Measurements from ENCODE around the gene OSBPL7. TPM values are rescaled to one million over a fixed set of nuclear protein-coding genes. Genes with fewer than 3 reads are reported as not detected.
A peak's percentile ranks its signal among the peaks of the same experiment; 100 is the strongest.
"Not testable (repeated sequence)": the region's sequence is repeated elsewhere in the genome, so short reads cannot be mapped to it uniquely, and the experiment has no call there.

OSBPL7 gene
- total RNA-seq, 1 donor from 2014 or later: 17.4 TPM

DNA sequence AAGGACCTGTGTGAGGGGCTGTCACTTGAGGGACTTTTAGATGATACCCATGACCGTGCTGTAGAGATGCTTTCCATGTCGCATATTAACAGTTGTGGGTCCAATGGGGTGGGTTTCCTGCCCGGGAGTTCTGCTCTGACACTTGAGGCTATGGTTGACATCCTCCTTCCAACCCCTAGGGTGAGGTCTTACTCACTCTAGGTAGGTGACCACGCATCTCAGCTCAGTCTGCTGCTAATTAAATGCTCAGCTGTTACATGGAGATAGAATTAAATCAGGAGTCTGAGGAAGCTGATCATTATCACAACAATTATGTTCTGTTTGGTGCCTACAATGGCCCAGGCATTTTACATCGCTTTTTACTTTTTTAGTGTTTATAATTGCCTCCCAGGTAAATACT lies 40.2 kb downstream of the OSBPL7 start:
- TF ChIP-seq, protein P1, sequence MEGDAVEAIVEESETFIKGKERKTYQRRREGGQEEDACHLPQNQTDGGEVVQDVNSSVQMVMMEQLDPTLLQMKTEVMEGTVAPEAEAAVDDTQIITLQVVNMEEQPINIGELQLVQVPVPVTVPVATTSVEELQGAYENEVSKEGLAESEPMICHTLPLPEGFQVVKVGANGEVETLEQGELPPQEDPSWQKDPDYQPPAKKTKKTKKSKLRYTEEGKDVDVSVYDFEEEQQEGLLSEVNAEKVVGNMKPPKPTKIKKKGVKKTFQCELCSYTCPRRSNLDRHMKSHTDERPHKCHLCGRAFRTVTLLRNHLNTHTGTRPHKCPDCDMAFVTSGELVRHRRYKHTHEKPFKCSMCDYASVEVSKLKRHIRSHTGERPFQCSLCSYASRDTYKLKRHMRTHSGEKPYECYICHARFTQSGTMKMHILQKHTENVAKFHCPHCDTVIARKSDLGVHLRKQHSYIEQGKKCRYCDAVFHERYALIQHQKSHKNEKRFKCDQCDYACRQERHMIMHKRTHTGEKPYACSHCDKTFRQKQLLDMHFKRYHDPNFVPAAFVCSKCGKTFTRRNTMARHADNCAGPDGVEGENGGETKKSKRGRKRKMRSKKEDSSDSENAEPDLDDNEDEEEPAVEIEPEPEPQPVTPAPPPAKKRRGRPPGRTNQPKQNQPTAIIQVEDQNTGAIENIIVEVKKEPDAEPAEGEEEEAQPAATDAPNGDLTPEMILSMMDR (IDR thresholded peaks at IDR 0.05): no peak
- H3K4me1 Mint-ChIP-seq (ENCODE audit: low read depth): no peaks in the 10 kb centered on the region
- DNase-seq (ENCODE audit: low spot score): no peak
- H3K27ac Mint-ChIP-seq (ENCODE audit: unreplicated experiment): no peak overlapping the region
- H3K4me3 Mint-ChIP-seq (ENCODE audit: unreplicated experiment): no peak overlapping the region
- no peaks in the 10 kb centered on the region for H3K9me3 Mint-ChIP-seq (ENCODE audit: low read depth)
- H3K36me3 Mint-ChIP-seq (ENCODE audit: low read depth): no peaks in the 10 kb centered on the region
- H3K27me3 Mint-ChIP-seq (ENCODE audit: low read depth): peaks cover 55% of the 10 kb centered on the region

DNA sequence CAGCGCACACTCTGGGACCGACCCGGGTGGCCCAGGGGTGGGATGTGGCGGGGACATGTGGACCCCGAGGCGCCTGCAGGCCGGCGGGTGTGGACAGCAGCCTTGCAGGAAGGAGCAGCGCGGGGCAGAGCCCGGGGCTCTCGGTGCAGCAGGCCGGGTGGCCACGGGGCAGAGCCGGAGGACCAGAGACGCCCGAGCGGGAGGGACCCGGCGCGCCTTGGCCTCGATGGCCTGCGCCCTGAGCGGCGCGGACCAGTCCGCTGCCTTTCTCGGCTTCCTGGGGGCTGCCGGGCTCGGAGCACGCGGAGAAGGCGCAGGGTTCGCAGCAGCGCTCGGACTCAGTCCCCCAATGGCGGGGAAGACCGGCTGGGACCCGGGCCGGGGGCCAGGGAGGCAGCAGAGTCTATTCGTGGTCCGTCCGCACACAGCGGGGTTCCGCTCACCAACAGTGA lies 43.4 kb downstream of the OSBPL7 start:
- no peaks in the 10 kb centered on the region for H3K9me3 Mint-ChIP-seq (ENCODE audit: low read depth)
- TF ChIP-seq, protein P1 (IDR thresholded peaks at IDR 0.05): no peak
- DNase-seq (ENCODE audit: low spot score): no peak
- H3K4me3 Mint-ChIP-seq (ENCODE audit: unreplicated experiment): no peak overlapping the region
- no peak overlapping the region for H3K27ac Mint-ChIP-seq (ENCODE audit: unreplicated experiment)
- no peaks in the 10 kb centered on the region for H3K36me3 Mint-ChIP-seq (ENCODE audit: low read depth)
- no peaks in the 10 kb centered on the region for H3K4me1 Mint-ChIP-seq (ENCODE audit: low read depth)
- peaks cover 59% of the 10 kb centered on the region for H3K27me3 Mint-ChIP-seq (ENCODE audit: low read depth)

DNA sequence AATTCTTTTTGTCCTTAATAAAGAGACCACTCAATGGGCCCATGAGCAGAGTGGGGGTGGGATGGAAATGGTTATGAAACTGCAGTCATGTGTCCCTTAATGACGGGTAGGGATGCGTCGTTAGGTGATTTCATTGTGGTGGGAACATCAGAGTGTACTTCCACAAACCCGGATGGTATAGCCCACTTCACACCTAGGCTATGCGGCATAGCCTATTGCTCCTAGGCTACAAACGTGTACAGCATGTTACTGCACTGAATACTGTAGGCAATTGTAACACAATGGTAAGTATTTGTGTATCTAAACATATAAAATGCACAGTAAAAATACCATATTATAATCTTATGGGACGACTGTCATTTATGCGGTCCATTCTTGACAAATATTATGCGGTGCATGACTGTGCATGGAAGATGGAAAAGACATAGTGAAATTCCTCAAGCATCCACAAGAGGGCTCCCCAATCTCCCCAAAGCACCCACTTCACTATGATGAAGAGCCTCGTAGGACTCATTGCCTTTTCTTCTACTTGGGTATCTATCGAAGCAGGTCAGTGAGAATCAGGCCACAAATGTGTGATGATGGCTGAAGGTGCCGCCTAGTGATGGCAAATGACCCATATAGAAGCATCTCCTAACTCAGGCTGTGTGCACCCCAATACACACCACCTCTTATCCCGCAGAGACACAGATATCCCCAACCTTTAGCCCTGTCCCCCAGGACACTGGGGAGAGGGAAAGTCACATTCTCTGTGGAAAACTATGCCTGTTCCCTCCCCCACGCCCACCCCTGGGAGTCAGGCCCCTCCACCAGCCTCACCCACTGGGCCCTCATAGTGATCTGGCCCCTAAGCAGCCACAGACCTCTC lies 45.0 kb downstream of the OSBPL7 start:
- H3K9me3 Mint-ChIP-seq (ENCODE audit: low read depth): no peaks in the 10 kb centered on the region
- no peak overlapping the region for H3K4me3 Mint-ChIP-seq (ENCODE audit: unreplicated experiment)
- H3K4me1 Mint-ChIP-seq (ENCODE audit: low read depth): no peaks in the 10 kb centered on the region
- H3K36me3 Mint-ChIP-seq (ENCODE audit: low read depth): no peaks in the 10 kb centered on the region
- no peak for DNase-seq (ENCODE audit: low spot score)
- peaks cover 50% of the 10 kb centered on the region for H3K27me3 Mint-ChIP-seq (ENCODE audit: low read depth)
- H3K27ac Mint-ChIP-seq (ENCODE audit: unreplicated experiment): no peak overlapping the region
- TF ChIP-seq, protein P1 (IDR thresholded peaks at IDR 0.05): peak; percentile 82

DNA sequence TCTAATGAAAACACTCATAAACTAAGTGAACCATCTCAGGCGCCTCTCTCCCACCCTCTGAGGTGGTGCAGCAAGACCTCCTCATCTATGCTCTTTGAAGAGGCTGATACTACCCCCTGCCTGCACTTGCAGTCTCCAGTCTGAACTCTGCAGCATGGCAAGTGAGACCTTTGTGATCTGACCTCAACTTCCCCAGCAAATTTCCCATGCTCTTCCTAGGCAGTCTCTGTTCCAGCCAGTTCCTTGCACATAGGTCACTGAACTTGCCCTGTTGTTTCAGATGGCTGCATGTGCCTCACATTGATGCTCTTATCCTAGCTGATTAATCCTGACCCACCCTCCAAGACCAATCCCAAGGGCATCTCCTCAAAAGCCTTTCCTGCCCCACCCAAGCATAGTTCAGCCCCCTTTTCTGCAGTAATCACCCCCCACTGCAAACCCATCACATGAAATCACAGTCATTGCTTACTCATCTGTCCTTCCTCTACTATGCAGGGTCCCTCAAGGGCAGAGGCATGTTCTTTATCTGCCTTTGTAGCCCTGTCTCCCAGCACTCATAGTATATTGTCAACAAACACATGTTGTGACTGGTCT lies 46.5 kb downstream of the OSBPL7 start:
- peaks cover 2% of the 10 kb centered on the region for H3K36me3 Mint-ChIP-seq (ENCODE audit: low read depth)
- TF ChIP-seq, protein P1 (IDR thresholded peaks at IDR 0.05): no peak
- no peak overlapping the region for H3K27ac Mint-ChIP-seq (ENCODE audit: unreplicated experiment)
- no peak for DNase-seq (ENCODE audit: low spot score)
- peaks cover 40% of the 10 kb centered on the region for H3K27me3 Mint-ChIP-seq (ENCODE audit: low read depth)
- peaks cover 6% of the 10 kb centered on the region for H3K9me3 Mint-ChIP-seq (ENCODE audit: low read depth)
- no peaks in the 10 kb centered on the region for H3K4me1 Mint-ChIP-seq (ENCODE audit: low read depth)
- no peak overlapping the region for H3K4me3 Mint-ChIP-seq (ENCODE audit: unreplicated experiment)

DNA sequence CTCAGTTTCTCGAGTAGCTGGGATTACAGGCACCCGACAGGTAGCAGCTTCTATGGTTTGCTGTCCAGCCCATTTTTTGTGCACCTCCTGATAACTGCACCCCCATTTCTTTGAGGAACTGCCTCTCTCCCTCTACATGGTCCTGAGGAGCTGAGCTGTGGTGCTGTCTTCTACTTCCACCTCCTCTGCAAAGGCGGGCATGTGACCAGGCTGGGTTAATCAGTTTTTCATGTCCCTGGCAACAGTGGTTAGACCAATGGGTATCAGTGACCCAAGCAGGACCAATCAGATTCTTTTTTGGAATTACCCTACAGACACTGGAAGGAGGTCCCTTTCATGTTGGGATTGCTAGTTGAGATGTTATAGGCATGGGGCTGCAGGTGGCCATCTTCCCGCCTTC lies 47.3 kb downstream of the OSBPL7 start:
- Mint-ChIP-seq H3K4me1 (ENCODE audit: low read depth) (no peaks in the 10 kb centered on the region), H3K9me3 (ENCODE audit: low read depth) (peaks cover 11% of the 10 kb centered on the region), H3K27me3 (ENCODE audit: low read depth) (peaks cover 39% of the 10 kb centered on the region), H3K27ac (ENCODE audit: unreplicated experiment) (no peak overlapping the region), H3K4me3 (ENCODE audit: unreplicated experiment) (no peak overlapping the region), H3K36me3 (ENCODE audit: low read depth) (peaks cover 2% of the 10 kb centered on the region)
- DNase-seq (ENCODE audit: low spot score): no peak
- TF ChIP-seq, protein P1 (IDR thresholded peaks at IDR 0.05): no peak

DNA sequence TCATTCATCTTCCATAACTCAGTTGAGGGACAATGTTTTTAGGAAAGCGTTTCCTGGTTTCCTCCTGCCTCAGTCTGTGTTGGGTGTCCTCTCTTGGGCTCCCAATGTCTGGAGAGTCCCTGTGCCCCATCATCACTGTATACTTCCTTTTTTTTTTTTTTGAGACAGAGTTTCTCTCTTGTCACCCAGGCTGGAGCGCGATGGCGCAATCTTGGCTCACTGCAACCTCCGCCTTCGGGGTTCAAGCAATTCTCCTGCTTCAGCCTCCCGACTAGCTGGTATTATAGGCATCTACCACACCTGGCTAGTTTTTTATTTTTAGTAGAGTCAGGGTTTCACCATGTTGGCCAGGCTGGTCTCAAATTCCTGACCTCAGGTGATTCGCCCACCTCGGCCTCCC lies 47.9 kb downstream of the OSBPL7 start:
- not testable (repeated sequence) for H3K27ac Mint-ChIP-seq (ENCODE audit: unreplicated experiment); H3K4me1 Mint-ChIP-seq (ENCODE audit: low read depth); DNase-seq (ENCODE audit: low spot score); H3K4me3 Mint-ChIP-seq (ENCODE audit: unreplicated experiment); H3K36me3 Mint-ChIP-seq (ENCODE audit: low read depth)
- H3K9me3 Mint-ChIP-seq (ENCODE audit: low read depth): peaks cover 15% of the 10 kb centered on the region
- peaks cover 44% of the 10 kb centered on the region for H3K27me3 Mint-ChIP-seq (ENCODE audit: low read depth)

Measured in chondrocyte (in vitro differentiated cells).